ENCODE data around the gene LIME1. TPM values are rescaled to one million over a fixed set of nuclear protein-coding genes. Genes with fewer than 3 reads are reported as not detected.

LIME1 gene
- total and polyA plus RNA-seq, 4 donors: 21.2 to 69.0 (median 51.6) TPM

GRCh38 chr20:63766695-63767426, 30.4 kb downstream of the LIME1 start:
- WGBS: 95% methylated on average over 38 of the region's 38 CpGs
- H3K36me3 ChIP-seq (ENCODE audit: control insufficient read depth in 4 of 4, insufficient read depth in 3 of 4, low read depth in 1 of 4, low read length in 3 of 4): no peaks in the 10 kb centered on the region
- DNase-seq (ENCODE audit: low spot score): no peak

GRCh38 chr20:63767456-63767855, 31.0 kb downstream of the LIME1 start:
- 84% methylated on average over 18 of the region's 18 CpGs for WGBS
- Histone ChIP-seq H3K27ac (ENCODE audit: low read depth in 1 of 2, low read length in 2 of 2) (no peak overlapping the region), H3K9ac (ENCODE audit: low read depth in 1 of 2, low read length in 2 of 2) (no peak overlapping the region)

More at GRCh38 chr20:63766695-63767426, 30.4 kb downstream of the LIME1 start:
- no peak overlapping the region for H3K4me3 ChIP-seq (ENCODE audit: low read depth in 1 of 3, low read length in 3 of 3)
- H3K27ac ChIP-seq (ENCODE audit: low read depth in 1 of 2, low read length in 2 of 2): no peak overlapping the region
- TF ChIP-seq RAD21 (IDR thresholded peaks at IDR 0.05): no peak
- H3K4me1 ChIP-seq (ENCODE audit: control insufficient read depth in 4 of 4, insufficient read depth in 4 of 4, low read length in 3 of 4): no peaks in the 10 kb centered on the region
- no peak overlapping the region for H3K9ac ChIP-seq (ENCODE audit: low read depth in 1 of 2, low read length in 2 of 2)
- H3K9me3 ChIP-seq (ENCODE audit: control insufficient read depth in 4 of 4, low read length in 3 of 4): no peaks in the 10 kb centered on the region
- no peaks in the 10 kb centered on the region for H3K27me3 ChIP-seq (ENCODE audit: control insufficient read depth in 4 of 4, insufficient read depth in 4 of 4, low read length in 3 of 4)

More at GRCh38 chr20:63767456-63767855, 31.0 kb downstream of the LIME1 start:
- TF ChIP-seq ZBTB33 (IDR thresholded peaks at IDR 0.05) (no peak), JUND (IDR thresholded peaks at IDR 0.05) (no peak), GABPA (IDR thresholded peaks at IDR 0.05 in 1 of 2, conservative IDR thresholded peaks at IDR 0.05 in 1 of 2) (no peak), CTCF (IDR thresholded peaks at IDR 0.05; ENCODE audit: low read depth, low read length, missing input control) (no peak), FOXA1 (IDR thresholded peaks at IDR 0.05) (no peak), TAF1 (conservative IDR thresholded peaks at IDR 0.05) (no peak), RXRA (IDR thresholded peaks at IDR 0.05) (no peak), RAD21 (IDR thresholded peaks at IDR 0.05) (no peak), MAX (IDR thresholded peaks at IDR 0.05) (no peak), HNF4A (conservative IDR thresholded peaks at IDR 0.05) (no peak), FOXA2 (IDR thresholded peaks at IDR 0.05) (no peak), SP1 (IDR thresholded peaks at IDR 0.05) (no peak), HNF4G (IDR thresholded peaks at IDR 0.05) (no peak), EGR1 (IDR thresholded peaks at IDR 0.05; ENCODE audit: low read depth in 2 of 2) (no peak), NR2F2 (IDR thresholded peaks at IDR 0.05) (no peak)
- H3K27me3 ChIP-seq (ENCODE audit: control insufficient read depth in 4 of 4, insufficient read depth in 4 of 4, low read length in 3 of 4): no peaks in the 10 kb centered on the region
- no peaks in the 10 kb centered on the region for H3K4me1 ChIP-seq (ENCODE audit: control insufficient read depth in 4 of 4, insufficient read depth in 4 of 4, low read length in 3 of 4)
- no peak for DNase-seq (ENCODE audit: low spot score)
- no peaks in the 10 kb centered on the region for H3K9me3 ChIP-seq (ENCODE audit: control insufficient read depth in 4 of 4, low read length in 3 of 4)
- no peaks in the 10 kb centered on the region for H3K36me3 ChIP-seq (ENCODE audit: control insufficient read depth in 4 of 4, insufficient read depth in 3 of 4, low read depth in 1 of 4, low read length in 3 of 4)
- H3K4me3 ChIP-seq (ENCODE audit: low read depth in 1 of 3, low read length in 3 of 3): no peak overlapping the region

Data from liver (tissue), 9 donors.